ENCODE data around the gene GAS6.

The GAS6 gene

GRCh38 chr13:113862931-113863523 lies 849 bp downstream of the GAS6 start:
- Histone ChIP-seq H3K36me3 (ENCODE audit: control insufficient read depth, insufficient read depth, low read length, severe bottlenecking) (peaks cover 7% of the 10 kb centered on the region), H3K27me3 (replicated peaks; ENCODE audit: control insufficient read depth, insufficient read depth, low read length) (no peaks in the 10 kb centered on the region), H3K9ac (ENCODE audit: low read length) (peak overlapping the region; percentile 88), H3K4me3 (ENCODE audit: low read length) (peak overlapping the region; percentile 82), H3K4me1 (ENCODE audit: control insufficient read depth, insufficient read depth, low read length) (no peaks in the 10 kb centered on the region), H3K9me3 (ENCODE audit: control insufficient read depth, low read length) (no peaks in the 10 kb centered on the region)
- peak; percentile 70 for DNase-seq (ENCODE audit: low read depth)

- H3K9ac ChIP-seq (ENCODE audit: low read length), result peak overlapping the region; percentile 88
- peak overlapping the region; percentile 82 for H3K4me3 ChIP-seq (ENCODE audit: low read length)
- no peaks in the 10 kb centered on the region for H3K27me3 ChIP-seq (replicated peaks; ENCODE audit: control insufficient read depth, insufficient read depth, low read length)
- no peaks in the 10 kb centered on the region for H3K9me3 ChIP-seq (ENCODE audit: control insufficient read depth, low read length)
- no peak for DNase-seq (ENCODE audit: low read depth)
- H3K36me3 ChIP-seq (ENCODE audit: control insufficient read depth, insufficient read depth, low read length, severe bottlenecking), result peaks cover 7% of the 10 kb centered on the region
- no peaks in the 10 kb centered on the region for H3K4me1 ChIP-seq (ENCODE audit: control insufficient read depth, insufficient read depth, low read length)
Observed at GRCh38 chr13:113862191-113862930, 1.5 kb downstream of the GAS6 start.

- H3K27me3 ChIP-seq (replicated peaks; ENCODE audit: control insufficient read depth, insufficient read depth, low read length), result no peaks in the 10 kb centered on the region
- peak overlapping the region; percentile 88 for H3K9ac ChIP-seq (ENCODE audit: low read length)
- H3K4me1 ChIP-seq (ENCODE audit: control insufficient read depth, insufficient read depth, low read length), result peaks cover 2% of the 10 kb centered on the region
- peak; percentile 20 for DNase-seq (ENCODE audit: low read depth)
- no peaks in the 10 kb centered on the region for H3K9me3 ChIP-seq (ENCODE audit: control insufficient read depth, low read length)
- H3K4me3 ChIP-seq (ENCODE audit: low read length), result peak overlapping the region; percentile 82
- H3K36me3 ChIP-seq (ENCODE audit: control insufficient read depth, insufficient read depth, low read length, severe bottlenecking), result peaks cover 7% of the 10 kb centered on the region
Observed at GRCh38 chr13:113861433-113862030, 2.3 kb downstream of the GAS6 start.

GRCh38 chr13:113860665-113861432 lies 3.0 kb downstream of the GAS6 start:
- DNase-seq (ENCODE audit: low read depth), result no peak
- Histone ChIP-seq H3K9ac (ENCODE audit: low read length) (peak overlapping the region; percentile 88), H3K4me1 (ENCODE audit: control insufficient read depth, insufficient read depth, low read length) (peaks cover 5% of the 10 kb centered on the region)

GRCh38 chr13:113860051-113860664 lies 3.7 kb downstream of the GAS6 start:
- no peaks in the 10 kb centered on the region for H3K27me3 ChIP-seq (replicated peaks; ENCODE audit: control insufficient read depth, insufficient read depth, low read length)
- DNase-seq (ENCODE audit: low read depth), result peak; percentile 19

More at GRCh38 chr13:113860665-113861432, 3.0 kb downstream of the GAS6 start:
- H3K9me3 ChIP-seq (ENCODE audit: control insufficient read depth, low read length), result no peaks in the 10 kb centered on the region
- peak overlapping the region; percentile 82 for H3K4me3 ChIP-seq (ENCODE audit: low read length)
- peaks cover 7% of the 10 kb centered on the region for H3K36me3 ChIP-seq (ENCODE audit: control insufficient read depth, insufficient read depth, low read length, severe bottlenecking)
- no peaks in the 10 kb centered on the region for H3K27me3 ChIP-seq (replicated peaks; ENCODE audit: control insufficient read depth, insufficient read depth, low read length)

GRCh38 chr13:113859311-113860050 lies 4.4 kb downstream of the GAS6 start:
- no peaks in the 10 kb centered on the region for H3K27me3 ChIP-seq (replicated peaks; ENCODE audit: control insufficient read depth, insufficient read depth, low read length)
- H3K9ac ChIP-seq (ENCODE audit: low read length), result no peak overlapping the region
- H3K9me3 ChIP-seq (ENCODE audit: control insufficient read depth, low read length), result no peaks in the 10 kb centered on the region
- DNase-seq (ENCODE audit: low read depth), result no peak
- H3K4me1 ChIP-seq (ENCODE audit: control insufficient read depth, insufficient read depth, low read length), result peaks cover 12% of the 10 kb centered on the region
- H3K36me3 ChIP-seq (ENCODE audit: control insufficient read depth, insufficient read depth, low read length, severe bottlenecking), result peaks cover 7% of the 10 kb centered on the region
- no peak overlapping the region for H3K4me3 ChIP-seq (ENCODE audit: low read length)

More at GRCh38 chr13:113860051-113860664, 3.7 kb downstream of the GAS6 start:
- Histone ChIP-seq H3K4me3 (ENCODE audit: low read length) (no peak overlapping the region), H3K36me3 (ENCODE audit: control insufficient read depth, insufficient read depth, low read length, severe bottlenecking) (peaks cover 7% of the 10 kb centered on the region), H3K4me1 (ENCODE audit: control insufficient read depth, insufficient read depth, low read length) (peaks cover 5% of the 10 kb centered on the region), H3K9me3 (ENCODE audit: control insufficient read depth, low read length) (no peaks in the 10 kb centered on the region), H3K9ac (ENCODE audit: low read length) (peak overlapping the region; percentile 21)

GRCh38 chr13:113857531-113858195 lies 6.2 kb downstream of the GAS6 start:
- DNase-seq (ENCODE audit: low read depth), result no peak
- peaks cover 30% of the 10 kb centered on the region for H3K4me1 ChIP-seq (ENCODE audit: control insufficient read depth, insufficient read depth, low read length)

GRCh38 chr13:113856716-113857065 lies 7.2 kb downstream of the GAS6 start:
- DNase-seq (ENCODE audit: low read depth), result peak; percentile 61

More at GRCh38 chr13:113857531-113858195, 6.2 kb downstream of the GAS6 start:
- Histone ChIP-seq H3K36me3 (ENCODE audit: control insufficient read depth, insufficient read depth, low read length, severe bottlenecking) (peaks cover 7% of the 10 kb centered on the region), H3K9ac (ENCODE audit: low read length) (no peak overlapping the region), H3K9me3 (ENCODE audit: control insufficient read depth, low read length) (no peaks in the 10 kb centered on the region), H3K27me3 (replicated peaks; ENCODE audit: control insufficient read depth, insufficient read depth, low read length) (no peaks in the 10 kb centered on the region), H3K4me3 (ENCODE audit: low read length) (no peak overlapping the region)

GRCh38 chr13:113855931-113856715 lies 7.8 kb downstream of the GAS6 start:
- H3K4me3 ChIP-seq (ENCODE audit: low read length), result no peak overlapping the region
- no peaks in the 10 kb centered on the region for H3K9me3 ChIP-seq (ENCODE audit: control insufficient read depth, low read length)
- H3K27me3 ChIP-seq (replicated peaks; ENCODE audit: control insufficient read depth, insufficient read depth, low read length), result no peaks in the 10 kb centered on the region
- peaks cover 32% of the 10 kb centered on the region for H3K4me1 ChIP-seq (ENCODE audit: control insufficient read depth, insufficient read depth, low read length)
- DNase-seq (ENCODE audit: low read depth), result no peak
- H3K36me3 ChIP-seq (ENCODE audit: control insufficient read depth, insufficient read depth, low read length, severe bottlenecking), result peaks cover 7% of the 10 kb centered on the region
- H3K9ac ChIP-seq (ENCODE audit: low read length), result no peak overlapping the region

More at GRCh38 chr13:113856716-113857065, 7.2 kb downstream of the GAS6 start:
- Histone ChIP-seq H3K9ac (ENCODE audit: low read length) (no peak overlapping the region), H3K36me3 (ENCODE audit: control insufficient read depth, insufficient read depth, low read length, severe bottlenecking) (peaks cover 7% of the 10 kb centered on the region), H3K4me1 (ENCODE audit: control insufficient read depth, insufficient read depth, low read length) (peaks cover 32% of the 10 kb centered on the region), H3K27me3 (replicated peaks; ENCODE audit: control insufficient read depth, insufficient read depth, low read length) (no peaks in the 10 kb centered on the region), H3K4me3 (ENCODE audit: low read length) (no peak overlapping the region), H3K9me3 (ENCODE audit: control insufficient read depth, low read length) (no peaks in the 10 kb centered on the region)

Data from adipocyte (in vitro differentiated cells).